IMR-90 (cell line): ENCODE results near the gene MTMR3.

Experiments used
- BHLHE40 ChIP-seq: fragments of 150-350 bp; IDR thresholded peaks from 2 replicates; pipeline ENCODE4 v1.6.1; 2016; ENCODE audit warnings: mild to moderate bottlenecking, low read depth, low read length
- CHD1 ChIP-seq: IDR thresholded peaks from 2 replicates; pipeline ENCODE4 v1.6.1; 2012; ENCODE audit warnings: low read depth, low read length, improper control_type of control experiment
- NFE2L2 ChIP-seq: fragments of 150-350 bp; IDR thresholded peaks from 2 replicates; pipeline ENCODE4 v1.6.1; 2016; ENCODE audit warnings: low read depth, mild to moderate bottlenecking, low read length
- RAD21 ChIP-seq: IDR thresholded peaks from 2 replicates; pipeline ENCODE4 v1.6.1; 2012; ENCODE audit warnings: low read length, improper control_type of control experiment
- RCOR1 ChIP-seq: IDR thresholded peaks from 2 replicates; pipeline ENCODE4 v1.6.1; 2012; ENCODE audit warnings: mild to moderate bottlenecking, low read length, improper control_type of control experiment; ENCODE audit not compliant: insufficient replicate concordance
- SMC3 ChIP-seq: fragments of 150-350 bp; IDR thresholded peaks from 2 replicates; pipeline ENCODE4 v1.6.1; 2016; ENCODE audit warnings: low read depth, mild to moderate bottlenecking, antibody characterized with exemption, low read length, moderate library complexity
- TF ChIP-seq, protein P1 (sequence below): conservative IDR thresholded peaks from 2 replicates; pipeline ENCODE4 v1.5.1; 2012; ENCODE audit warnings: mild to moderate bottlenecking, low read depth, low read length, improper control_type of control experiment
- TF ChIP-seq, protein P2 (sequence below): fragments of 150-350 bp; IDR thresholded peaks from 2 replicates; pipeline ENCODE4 v1.6.1; 2017; ENCODE audit warnings: mild to moderate bottlenecking, antibody characterized with exemption, low read length, low read depth

DNA sequence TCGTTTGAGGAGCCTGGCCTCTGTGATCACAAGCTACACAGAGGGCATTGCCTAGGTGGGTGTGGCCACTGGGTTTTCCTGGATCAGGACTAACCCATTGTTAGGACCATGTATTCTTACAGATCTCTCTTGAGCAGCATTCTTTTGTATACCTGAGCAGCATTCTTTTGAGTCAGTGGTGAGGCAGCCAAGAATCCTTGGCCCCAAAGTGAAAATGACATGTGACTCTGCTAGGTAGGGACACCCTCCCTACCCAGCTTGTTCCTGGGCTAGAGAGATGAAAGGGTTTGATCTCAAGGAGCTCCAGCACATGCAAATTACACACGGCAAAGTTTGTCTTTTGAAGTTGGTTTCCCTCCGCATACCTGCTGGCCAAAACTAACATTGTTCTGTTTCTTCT lies 142.2 kb downstream of the MTMR3 start:
- TF ChIP-seq, protein P1, sequence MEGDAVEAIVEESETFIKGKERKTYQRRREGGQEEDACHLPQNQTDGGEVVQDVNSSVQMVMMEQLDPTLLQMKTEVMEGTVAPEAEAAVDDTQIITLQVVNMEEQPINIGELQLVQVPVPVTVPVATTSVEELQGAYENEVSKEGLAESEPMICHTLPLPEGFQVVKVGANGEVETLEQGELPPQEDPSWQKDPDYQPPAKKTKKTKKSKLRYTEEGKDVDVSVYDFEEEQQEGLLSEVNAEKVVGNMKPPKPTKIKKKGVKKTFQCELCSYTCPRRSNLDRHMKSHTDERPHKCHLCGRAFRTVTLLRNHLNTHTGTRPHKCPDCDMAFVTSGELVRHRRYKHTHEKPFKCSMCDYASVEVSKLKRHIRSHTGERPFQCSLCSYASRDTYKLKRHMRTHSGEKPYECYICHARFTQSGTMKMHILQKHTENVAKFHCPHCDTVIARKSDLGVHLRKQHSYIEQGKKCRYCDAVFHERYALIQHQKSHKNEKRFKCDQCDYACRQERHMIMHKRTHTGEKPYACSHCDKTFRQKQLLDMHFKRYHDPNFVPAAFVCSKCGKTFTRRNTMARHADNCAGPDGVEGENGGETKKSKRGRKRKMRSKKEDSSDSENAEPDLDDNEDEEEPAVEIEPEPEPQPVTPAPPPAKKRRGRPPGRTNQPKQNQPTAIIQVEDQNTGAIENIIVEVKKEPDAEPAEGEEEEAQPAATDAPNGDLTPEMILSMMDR: no peak
- no peak for TF ChIP-seq RAD21
- TF ChIP-seq NFE2L2: no peak
- TF ChIP-seq SMC3: no peak
- TF ChIP-seq BHLHE40: no peak
- no peak for TF ChIP-seq RCOR1
- TF ChIP-seq CHD1: no peak
- TF ChIP-seq, protein P2, sequence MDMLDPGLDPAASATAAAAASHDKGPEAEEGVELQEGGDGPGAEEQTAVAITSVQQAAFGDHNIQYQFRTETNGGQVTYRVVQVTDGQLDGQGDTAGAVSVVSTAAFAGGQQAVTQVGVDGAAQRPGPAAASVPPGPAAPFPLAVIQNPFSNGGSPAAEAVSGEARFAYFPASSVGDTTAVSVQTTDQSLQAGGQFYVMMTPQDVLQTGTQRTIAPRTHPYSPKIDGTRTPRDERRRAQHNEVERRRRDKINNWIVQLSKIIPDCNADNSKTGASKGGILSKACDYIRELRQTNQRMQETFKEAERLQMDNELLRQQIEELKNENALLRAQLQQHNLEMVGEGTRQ: no peak
